KOPT-K1 (cell line): ENCODE measurements around the gene CCDC170.
"Not testable (repeated sequence)": the region's sequence is repeated elsewhere in the genome, so short reads cannot be mapped to it uniquely, and the experiment has no call there.

Experiments
- H3K27ac ChIP-seq: fragments of 200-600 bp; sonication (generic); 2 replicates; pipeline ENCODE4 v1.5.1; 2016; ENCODE audit warnings: antibody characterized with exemption, mild to moderate bottlenecking, low read depth, low read length; ENCODE audit not compliant: poor library complexity, severe bottlenecking
- H3K36me3 ChIP-seq: fragments of 200-600 bp; sonication (generic); 2 replicates; pipeline ENCODE4 v1.5.1; 2017; ENCODE audit warnings: antibody characterized with exemption, mild to moderate bottlenecking, low read length, moderate library complexity; ENCODE audit not compliant: insufficient read depth
- H3K9me3 ChIP-seq: fragments of 200-600 bp; sonication (generic); 2 replicates; pipeline ENCODE4 v1.5.1; 2017; ENCODE audit warnings: antibody characterized with exemption, low read length, mild to moderate bottlenecking; ENCODE audit not compliant: insufficient read depth, poor library complexity, severe bottlenecking

CCDC170 gene

GRCh38 chr6:151493804-151494234 lies at the start of gene CCDC170:
Gene CCDC170 (plus strand): TSS chr6:151494017. CDS start chr6:151494129, 112 bp downstream.
- Histone ChIP-seq H3K9me3 (no peaks in the 10 kb centered on the region), H3K36me3 (no peaks in the 10 kb centered on the region), H3K27ac (no peak within 1 kb of the TSS)

GRCh38 chr6:151445482-151445881 lies 48.3 kb upstream of the CCDC170 start:
- Histone ChIP-seq H3K27ac (no peak overlapping the region), H3K9me3 (no peaks in the 10 kb centered on the region), H3K36me3 (peaks cover 44% of the 10 kb centered on the region)

GRCh38 chr6:151447237-151447636 lies 46.6 kb upstream of the CCDC170 start:
- no peak overlapping the region for H3K27ac ChIP-seq
- peaks cover 33% of the 10 kb centered on the region for H3K36me3 ChIP-seq

GRCh38 chr6:151448623-151449022 lies 45.2 kb upstream of the CCDC170 start:
- Histone ChIP-seq H3K9me3 (no peaks in the 10 kb centered on the region), H3K36me3 (peaks cover 20% of the 10 kb centered on the region), H3K27ac (no peak overlapping the region)

More at GRCh38 chr6:151447237-151447636, 46.6 kb upstream of the CCDC170 start:
- no peaks in the 10 kb centered on the region for H3K9me3 ChIP-seq

- H3K9me3 ChIP-seq, H3K36me3 ChIP-seq: not testable (repeated sequence)
- H3K27ac ChIP-seq, result peak overlapping the region; percentile 73
These were observed 42.9 kb upstream of the CCDC170 start for GRCh38 chr6:151450928-151451327.

GRCh38 chr6:151451417-151451949 lies 42.3 kb upstream of the CCDC170 start:
- Histone ChIP-seq H3K9me3 (no peaks in the 10 kb centered on the region), H3K36me3 (no peaks in the 10 kb centered on the region; the same call in 1 of the 2 replicates), H3K27ac (peak overlapping the region; percentile 73)

GRCh38 chr6:151451950-151452749 lies 41.7 kb upstream of the CCDC170 start, which contains the start of gene RMND1:
Gene RMND1 (minus strand): TSS chr6:151452126. CDS start chr6:151445811, 6,315 bp downstream.
- Histone ChIP-seq H3K27ac (peak within 1 kb of the TSS; percentile 73), H3K36me3 (peaks cover 5% of the 10 kb centered on the region; the same call in 1 of the 2 replicates), H3K9me3 (no peaks in the 10 kb centered on the region)

- Histone ChIP-seq H3K27ac (peak overlapping the region; percentile 67), H3K36me3 (peaks cover 7% of the 10 kb centered on the region), H3K9me3 (no peaks in the 10 kb centered on the region)
These were observed 40.9 kb upstream of the CCDC170 start for GRCh38 chr6:151452750-151453427.

- not testable (repeated sequence) for H3K9me3 ChIP-seq, H3K27ac ChIP-seq
- H3K36me3 ChIP-seq, result peaks cover 37% of the 10 kb centered on the region
These were observed 37.9 kb upstream of the CCDC170 start for GRCh38 chr6:151455751-151456398.

GRCh38 chr6:151461673-151462072 lies 32.1 kb upstream of the CCDC170 start:
- Histone ChIP-seq H3K9me3 (no peaks in the 10 kb centered on the region), H3K36me3 (peaks cover 64% of the 10 kb centered on the region), H3K27ac (no peak overlapping the region)

- H3K36me3 ChIP-seq, result peaks cover 54% of the 10 kb centered on the region
- H3K27ac ChIP-seq, result no peak overlapping the region
- H3K9me3 ChIP-seq, result no peaks in the 10 kb centered on the region
These were observed 29.1 kb upstream of the CCDC170 start for GRCh38 chr6:151464702-151465101.

- Histone ChIP-seq H3K36me3 (no peaks in the 10 kb centered on the region), H3K27ac (no peak overlapping the region), H3K9me3 (no peaks in the 10 kb centered on the region)
These were observed 17.9 kb upstream of the CCDC170 start for GRCh38 chr6:151475653-151476523.

GRCh38 chr6:151477726-151478125 lies 16.1 kb upstream of the CCDC170 start:
- H3K9me3 ChIP-seq, result no peaks in the 10 kb centered on the region
- no peak overlapping the region for H3K27ac ChIP-seq

GRCh38 chr6:151478670-151479069 lies 15.1 kb upstream of the CCDC170 start:
- H3K36me3 ChIP-seq, result no peaks in the 10 kb centered on the region
- H3K9me3 ChIP-seq, result no peaks in the 10 kb centered on the region
- H3K27ac ChIP-seq, result no peak overlapping the region

More at GRCh38 chr6:151477726-151478125, 16.1 kb upstream of the CCDC170 start:
- no peaks in the 10 kb centered on the region for H3K36me3 ChIP-seq
